ENCODE data around the gene GLE1.

- TF ChIP-seq CTCF (conservative IDR thresholded peaks at IDR 0.05; ENCODE audit: low read depth, low read length) (no peak), EZH2 (IDR thresholded peaks at IDR 0.05; ENCODE audit: borderline replicate concordance, low read depth, low read length, poor library complexity, severe bottlenecking) (no peak)
Observed at GRCh38 chr9:128493424-128493823, 11.1 kb upstream of the GLE1 start.
